ENCODE results near the gene GDF7.

GDF7 gene

GRCh38 chr2:20678086-20678395, 11.1 kb downstream of the GDF7 start:
- H3K4me1 ChIP-seq (ENCODE audit: insufficient read depth, low read length) = peaks cover 25% of the 10 kb centered on the region
- WGBS = 88% methylated on average over 1 of the region's 1 CpG
- H3K9ac ChIP-seq (ENCODE audit: low read depth, low read length) = no peak overlapping the region
- no peaks in the 10 kb centered on the region for H3K36me3 ChIP-seq (ENCODE audit: insufficient read depth, low read length)
- no peak overlapping the region for H3K27ac ChIP-seq (ENCODE audit: low read depth, low read length)
- H3K4me3 ChIP-seq (ENCODE audit: low read length) = no peak overlapping the region
- H3K27me3 ChIP-seq (ENCODE audit: insufficient read depth, low read length) = peaks cover 28% of the 10 kb centered on the region
- no peaks in the 10 kb centered on the region for H3K9me3 ChIP-seq (ENCODE audit: insufficient read depth, low read depth, low read length)

DNA sequence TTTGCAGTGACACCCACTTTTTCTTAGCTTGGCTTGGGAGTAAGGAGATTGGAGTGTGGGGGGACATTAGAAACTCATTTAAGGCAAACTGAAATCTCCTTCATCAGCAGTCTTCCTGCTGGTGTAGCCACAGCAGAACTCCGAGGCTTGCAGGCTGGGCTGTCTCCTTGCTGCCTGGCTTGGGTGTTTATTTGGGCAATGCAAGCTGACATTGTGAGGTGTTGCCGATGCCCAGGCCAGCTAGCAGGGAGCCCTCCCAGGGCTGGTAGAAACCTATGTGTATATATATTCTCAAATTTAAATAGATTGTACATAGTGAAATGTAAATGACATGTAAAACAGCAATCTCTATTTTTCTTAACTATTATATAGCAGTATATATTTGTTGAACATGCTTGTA, 11.8 kb downstream of the GDF7 start:
- Histone ChIP-seq H3K4me1 (ENCODE audit: insufficient read depth, low read length) (peaks cover 18% of the 10 kb centered on the region), H3K9ac (ENCODE audit: low read depth, low read length) (no peak overlapping the region), H3K36me3 (ENCODE audit: insufficient read depth, low read length) (no peaks in the 10 kb centered on the region), H3K4me3 (ENCODE audit: low read length) (no peak overlapping the region), H3K27ac (ENCODE audit: low read depth, low read length) (no peak overlapping the region), H3K27me3 (ENCODE audit: insufficient read depth, low read length) (peaks cover 20% of the 10 kb centered on the region), H3K9me3 (ENCODE audit: insufficient read depth, low read depth, low read length) (no peaks in the 10 kb centered on the region)
- 97% methylated on average over 2 of the region's 2 CpGs for WGBS

GRCh38 chr2:20680744-20681375, 13.9 kb downstream of the GDF7 start:
- Histone ChIP-seq H3K27me3 (ENCODE audit: insufficient read depth, low read length) (no peaks in the 10 kb centered on the region), H3K27ac (ENCODE audit: low read depth, low read length) (no peak overlapping the region), H3K9me3 (ENCODE audit: insufficient read depth, low read depth, low read length) (no peaks in the 10 kb centered on the region), H3K4me1 (ENCODE audit: insufficient read depth, low read length) (no peaks in the 10 kb centered on the region), H3K9ac (ENCODE audit: low read depth, low read length) (no peak overlapping the region), H3K36me3 (ENCODE audit: insufficient read depth, low read length) (peaks cover 7% of the 10 kb centered on the region), H3K4me3 (ENCODE audit: low read length) (no peak overlapping the region)
- WGBS = 95% methylated on average over 10 of the region's 10 CpGs

- Histone ChIP-seq H3K27ac (ENCODE audit: low read depth, low read length) (no peak overlapping the region), H3K4me1 (ENCODE audit: insufficient read depth, low read length) (no peaks in the 10 kb centered on the region), H3K9ac (ENCODE audit: low read depth, low read length) (no peak overlapping the region), H3K36me3 (ENCODE audit: insufficient read depth, low read length) (peaks cover 21% of the 10 kb centered on the region), H3K27me3 (ENCODE audit: insufficient read depth, low read length) (no peaks in the 10 kb centered on the region), H3K9me3 (ENCODE audit: insufficient read depth, low read depth, low read length) (no peaks in the 10 kb centered on the region), H3K4me3 (ENCODE audit: low read length) (no peak overlapping the region)
- 89% methylated on average over 7 of the region's 7 CpGs for WGBS
Observed at GRCh38 chr2:20682167-20682920, 15.4 kb downstream of the GDF7 start.

GRCh38 chr2:20684581-20685063, 17.7 kb downstream of the GDF7 start:
- Histone ChIP-seq H3K9me3 (ENCODE audit: insufficient read depth, low read depth, low read length) (no peaks in the 10 kb centered on the region), H3K4me3 (ENCODE audit: low read length) (no peak overlapping the region), H3K27me3 (ENCODE audit: insufficient read depth, low read length) (no peaks in the 10 kb centered on the region), H3K36me3 (ENCODE audit: insufficient read depth, low read length) (peaks cover 28% of the 10 kb centered on the region), H3K9ac (ENCODE audit: low read depth, low read length) (no peak overlapping the region), H3K27ac (ENCODE audit: low read depth, low read length) (no peak overlapping the region), H3K4me1 (ENCODE audit: insufficient read depth, low read length) (no peaks in the 10 kb centered on the region)
- WGBS = 84% methylated on average over 6 of the region's 6 CpGs

- Histone ChIP-seq H3K4me3 (ENCODE audit: low read length) (no peak overlapping the region), H3K4me1 (ENCODE audit: insufficient read depth, low read length) (no peaks in the 10 kb centered on the region), H3K9ac (ENCODE audit: low read depth, low read length) (no peak overlapping the region), H3K27ac (ENCODE audit: low read depth, low read length) (no peak overlapping the region), H3K36me3 (ENCODE audit: insufficient read depth, low read length) (peaks cover 28% of the 10 kb centered on the region), H3K9me3 (ENCODE audit: insufficient read depth, low read depth, low read length) (no peaks in the 10 kb centered on the region), H3K27me3 (ENCODE audit: insufficient read depth, low read length) (no peaks in the 10 kb centered on the region)
- WGBS = 92% methylated on average over 4 of the region's 4 CpGs
Observed at GRCh38 chr2:20687260-20687832, 20.4 kb downstream of the GDF7 start.

DNA sequence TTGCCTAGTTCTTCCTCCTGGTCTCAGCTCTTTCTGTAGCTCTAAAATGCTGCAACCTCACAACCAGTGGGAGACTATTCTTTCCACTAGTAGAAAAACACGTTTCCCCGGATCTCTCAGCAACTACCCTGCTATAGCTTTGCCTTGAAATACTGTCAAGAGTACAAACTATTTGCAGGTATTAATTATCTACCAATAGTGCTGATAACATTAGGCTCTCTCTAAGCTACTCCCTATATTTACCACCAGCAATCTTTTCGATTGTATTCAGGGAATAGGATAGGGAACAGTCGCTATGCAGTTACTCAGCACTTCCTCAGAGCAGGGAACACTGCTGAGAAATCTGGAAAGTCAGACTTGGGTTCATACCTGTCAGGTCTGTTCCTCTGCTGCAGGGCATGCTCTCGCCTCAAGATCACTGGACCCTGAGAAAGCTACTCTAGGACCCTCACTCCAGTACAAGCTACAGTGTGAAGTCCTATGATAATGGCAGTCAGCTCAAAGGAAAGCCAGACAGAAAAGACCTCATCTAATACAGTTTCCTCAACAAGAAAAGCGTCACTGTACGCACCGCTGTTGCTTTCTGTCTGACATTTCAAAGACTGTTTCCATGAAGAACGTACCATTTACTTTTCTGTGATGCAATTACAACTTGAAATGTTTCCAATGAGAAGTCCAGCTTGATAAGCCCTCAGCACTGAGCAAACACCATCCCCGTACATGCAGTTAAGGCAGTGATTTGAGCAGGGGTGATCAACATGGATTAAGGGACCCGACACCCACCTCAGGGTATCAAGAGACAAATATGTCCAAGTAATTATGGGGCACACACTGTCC, 22.7 kb downstream of the GDF7 start:
- Histone ChIP-seq H3K4me1 (ENCODE audit: insufficient read depth, low read length) (no peaks in the 10 kb centered on the region), H3K27ac (ENCODE audit: low read depth, low read length) (no peak overlapping the region), H3K9ac (ENCODE audit: low read depth, low read length) (no peak overlapping the region), H3K27me3 (ENCODE audit: insufficient read depth, low read length) (no peaks in the 10 kb centered on the region), H3K4me3 (ENCODE audit: low read length) (no peak overlapping the region), H3K36me3 (ENCODE audit: insufficient read depth, low read length) (peaks cover 28% of the 10 kb centered on the region), H3K9me3 (ENCODE audit: insufficient read depth, low read depth, low read length) (no peaks in the 10 kb centered on the region)
- 90% methylated on average over 11 of the region's 11 CpGs for WGBS

- no peak overlapping the region for H3K27ac ChIP-seq (ENCODE audit: low read depth, low read length)
- WGBS = 93% methylated on average over 6 of the region's 6 CpGs
- no peak overlapping the region for H3K9ac ChIP-seq (ENCODE audit: low read depth, low read length)
- peaks cover 18% of the 10 kb centered on the region for H3K36me3 ChIP-seq (ENCODE audit: insufficient read depth, low read length)
- H3K9me3 ChIP-seq (ENCODE audit: insufficient read depth, low read depth, low read length) = no peaks in the 10 kb centered on the region
- no peak overlapping the region for H3K4me3 ChIP-seq (ENCODE audit: low read length)
- no peaks in the 10 kb centered on the region for H3K27me3 ChIP-seq (ENCODE audit: insufficient read depth, low read length)
- H3K4me1 ChIP-seq (ENCODE audit: insufficient read depth, low read length) = no peaks in the 10 kb centered on the region
Observed at GRCh38 chr2:20691076-20691734, 24.3 kb downstream of the GDF7 start.

DNA sequence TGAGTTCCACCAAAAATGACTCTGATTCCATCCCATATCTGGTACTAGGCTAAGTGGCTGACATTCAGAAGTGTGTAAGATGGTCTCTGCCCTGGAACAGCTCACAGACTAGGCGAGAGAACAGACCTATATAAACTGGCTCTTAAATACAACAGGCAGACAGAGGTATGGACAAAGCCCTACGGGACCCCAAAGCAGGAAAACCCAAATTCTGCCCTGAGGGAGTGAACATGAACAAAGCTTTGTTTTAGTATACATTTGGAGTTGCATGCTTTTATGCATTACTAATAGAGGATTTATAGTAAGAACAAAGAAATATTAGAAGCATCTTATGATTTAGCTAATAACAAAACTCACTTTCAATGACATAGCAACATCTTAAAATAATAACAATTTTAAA, 25.1 kb downstream of the GDF7 start:
- Histone ChIP-seq H3K27ac (ENCODE audit: low read depth, low read length) (no peak overlapping the region), H3K4me3 (ENCODE audit: low read length) (no peak overlapping the region), H3K27me3 (ENCODE audit: insufficient read depth, low read length) (no peaks in the 10 kb centered on the region), H3K9me3 (ENCODE audit: insufficient read depth, low read depth, low read length) (no peaks in the 10 kb centered on the region), H3K4me1 (ENCODE audit: insufficient read depth, low read length) (no peaks in the 10 kb centered on the region), H3K36me3 (ENCODE audit: insufficient read depth, low read length) (peaks cover 10% of the 10 kb centered on the region; the same call in 1 of the 2 replicates), H3K9ac (ENCODE audit: low read depth, low read length) (no peak overlapping the region)
- 100% methylated on average over 2 of the region's 2 CpGs for WGBS

DNA sequence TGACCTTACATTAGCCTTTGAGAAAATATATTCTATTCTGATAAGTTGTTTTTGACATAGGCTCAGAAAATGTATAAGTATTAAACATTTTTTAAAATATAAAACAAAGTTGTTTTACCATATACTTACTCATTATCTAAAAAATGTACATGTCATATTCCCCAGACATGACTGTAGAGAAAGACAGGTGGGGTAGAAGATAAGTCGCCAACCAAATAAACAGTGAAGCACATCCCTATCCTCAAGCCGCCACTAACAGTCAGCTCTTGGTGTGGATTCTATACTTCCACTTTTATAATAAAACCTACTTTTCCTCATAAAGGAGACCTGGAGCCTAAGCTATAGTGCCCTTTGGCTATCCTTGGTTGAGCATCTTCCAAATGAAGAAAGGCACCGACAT, 26.4 kb downstream of the GDF7 start:
- Histone ChIP-seq H3K9me3 (ENCODE audit: insufficient read depth, low read depth, low read length) (no peaks in the 10 kb centered on the region), H3K4me3 (ENCODE audit: low read length) (no peak overlapping the region), H3K27me3 (ENCODE audit: insufficient read depth, low read length) (no peaks in the 10 kb centered on the region), H3K9ac (ENCODE audit: low read depth, low read length) (no peak overlapping the region), H3K4me1 (ENCODE audit: insufficient read depth, low read length) (no peaks in the 10 kb centered on the region), H3K27ac (ENCODE audit: low read depth, low read length) (no peak overlapping the region), H3K36me3 (ENCODE audit: insufficient read depth, low read length) (0 out of 2 replicates have a peak, but pooled peaks cover 5% of the 10 kb centered on the region)
- WGBS = 97% methylated on average over 3 of the region's 3 CpGs

Measured in HUES64 (cell line).